Femur (tissue), 1 donor: ENCODE measurements around the gene DHRS3.

Experiments
- DNase-seq: peaks from one replicate; pipeline ENCODE4 v3.0.0-alpha.2; 2017

Gene DHRS3

GRCh38 chr1:12637693-12638092, 19.7 kb upstream of the DHRS3 start:
- no peak for DNase-seq

GRCh38 chr1:12636098-12636950, 18.3 kb upstream of the DHRS3 start:
- DNase-seq = peak; percentile 38

GRCh38 chr1:12634696-12635202, 16.7 kb upstream of the DHRS3 start:
- DNase-seq = no peak

GRCh38 chr1:12634156-12634555, 16.1 kb upstream of the DHRS3 start:
- DNase-seq = no peak

- DNase-seq = no peak
These were observed 13.6 kb upstream of the DHRS3 start for GRCh38 chr1:12631571-12631970.

GRCh38 chr1:12630946-12631530, 13.0 kb upstream of the DHRS3 start:
- no peak for DNase-seq

- DNase-seq = no peak
These were observed 12.2 kb upstream of the DHRS3 start for GRCh38 chr1:12629985-12630760.

- DNase-seq = no peak
These were observed 11.5 kb upstream of the DHRS3 start for GRCh38 chr1:12629511-12629956.

- peak; percentile 51 for DNase-seq
These were observed 9.3 kb upstream of the DHRS3 start for GRCh38 chr1:12627296-12627695.

- no peak for DNase-seq
These were observed 8.9 kb upstream of the DHRS3 start for GRCh38 chr1:12626888-12627287.

GRCh38 chr1:12625276-12625675, 7.3 kb upstream of the DHRS3 start:
- DNase-seq = no peak

GRCh38 chr1:12622506-12622905, 4.5 kb upstream of the DHRS3 start:
- peak; percentile 63 for DNase-seq

- DNase-seq = peak; percentile 74
These were observed 3.6 kb upstream of the DHRS3 start for GRCh38 chr1:12621346-12622335.

GRCh38 chr1:12620931-12621330, 2.9 kb upstream of the DHRS3 start:
- DNase-seq = no peak

- peak; percentile 53 for DNase-seq
These were observed 2.5 kb upstream of the DHRS3 start for GRCh38 chr1:12620488-12620865.

- DNase-seq = peak; percentile 93
These were observed 1.9 kb upstream of the DHRS3 start for GRCh38 chr1:12619792-12620487.

- DNase-seq = peak; percentile 82
These were observed 1.2 kb upstream of the DHRS3 start for GRCh38 chr1:12618965-12619791.

GRCh38 chr1:12618661-12618964, 603 bp upstream of the DHRS3 start:
- DNase-seq = no peak

- no peak for DNase-seq
These were observed 504 bp downstream of the DHRS3 start for GRCh38 chr1:12617511-12617900.

- DNase-seq = peak; percentile 76
These were observed 1.2 kb downstream of the DHRS3 start for GRCh38 chr1:12616709-12617373.
